Loucy (cell line): ENCODE results near the gene SSTR5.

Source experiments
- CTCF ChIP-seq: fragments of 200-600 bp; sonication (generic); conservative IDR thresholded peaks from 2 replicates; pipeline ENCODE4 v1.5.1; 2014; ENCODE audit warnings: mild to moderate bottlenecking, antibody characterized with exemption, low read length
- EZH2phosphoT487 ChIP-seq: fragments of 200-600 bp; IDR thresholded peaks from 2 replicates; pipeline ENCODE4 v1.6.1; 2018; ENCODE audit warnings: antibody characterized with exemption, mild to moderate bottlenecking, moderate library complexity, borderline replicate concordance

GRCh38 chr16:1045993-1046911 is 26.3 kb upstream of the SSTR5 start:
- TF ChIP-seq CTCF = no peak
- TF ChIP-seq EZH2phosphoT487 = no peak
